DMS53 treated with DMSO at 0.1 percent for 48 hours (cell line): Measurements from ENCODE around the gene FOSL2.

ENCODE experiments used
- DNase-seq: peaks from one replicate; lab custom pipeline; 2025; ENCODE audit not compliant: unreplicated experiment; lab: John Stamatoyannopoulos, UW

FOSL2 gene

GRCh38 chr2:28408764-28409599 lies 16.3 kb downstream of the FOSL2 start:
- no peak for DNase-seq

- DNase-seq: no peak
Measured at GRCh38 chr2:28411166-28411755, 18.6 kb downstream of the FOSL2 start.

- DNase-seq: no peak
Measured at GRCh38 chr2:28411956-28412609, 19.4 kb downstream of the FOSL2 start.

GRCh38 chr2:28412625-28413151 lies 20.0 kb downstream of the FOSL2 start:
- DNase-seq: no peak

GRCh38 chr2:28413152-28413898 lies 20.7 kb downstream of the FOSL2 start:
- peak; percentile 28 for DNase-seq

GRCh38 chr2:28413899-28414295 lies 21.2 kb downstream of the FOSL2 start:
- no peak for DNase-seq

GRCh38 chr2:28414583-28414982 lies 21.9 kb downstream of the FOSL2 start:
- DNase-seq: no peak

- no peak for DNase-seq
Measured at GRCh38 chr2:28415010-28415409, 22.4 kb downstream of the FOSL2 start.

- DNase-seq: no peak
Measured at GRCh38 chr2:28415715-28416114, 23.1 kb downstream of the FOSL2 start.

- no peak for DNase-seq
Measured at GRCh38 chr2:28419003-28419402, 26.3 kb downstream of the FOSL2 start.

- DNase-seq: no peak
Measured at GRCh38 chr2:28419443-28420270, 27.0 kb downstream of the FOSL2 start.

GRCh38 chr2:28420722-28421121 lies 28.1 kb downstream of the FOSL2 start:
- DNase-seq: no peak

- DNase-seq: no peak
Measured at GRCh38 chr2:28422908-28423741, 30.5 kb downstream of the FOSL2 start.

- DNase-seq: no peak
Measured at GRCh38 chr2:28423856-28424605, 31.4 kb downstream of the FOSL2 start.

- DNase-seq: no peak
Measured at GRCh38 chr2:28424799-28425463, 32.3 kb downstream of the FOSL2 start.

GRCh38 chr2:28425464-28425835 lies 32.8 kb downstream of the FOSL2 start:
- DNase-seq: no peak

GRCh38 chr2:28427741-28428415 lies 35.2 kb downstream of the FOSL2 start:
- DNase-seq: no peak

- DNase-seq: no peak
Measured at GRCh38 chr2:28428486-28428885, 35.8 kb downstream of the FOSL2 start.
